Measurements from ENCODE around the gene DLGAP1.
"Not testable (repeated sequence)": the region's sequence is repeated elsewhere in the genome, so short reads cannot be mapped to it uniquely, and the experiment has no call there.

Gene DLGAP1

GRCh38 chr18:4455113-4455811 is at the start of gene DLGAP1:
Gene DLGAP1, minus strand, starts transcription at chr18:4455307.
- peak; percentile 31 for DNase-seq

- DNase-seq: not testable (repeated sequence)
Measured at GRCh38 chr18:4494703-4495284, 39.7 kb upstream of the DLGAP1 start.

GRCh38 chr18:4468511-4468910 is 13.4 kb upstream of the DLGAP1 start:
- DNase-seq: no peak

GRCh38 chr18:4454537-4455112 is 482 bp downstream of the DLGAP1 start:
- no peak for DNase-seq

GRCh38 chr18:4453874-4454536 is 1.1 kb downstream of the DLGAP1 start:
- no peak for DNase-seq

GRCh38 chr18:4453567-4453873 is 1.6 kb downstream of the DLGAP1 start:
- no peak for DNase-seq

GRCh38 chr18:4450065-4450658 is 4.9 kb downstream of the DLGAP1 start:
- DNase-seq: no peak

- DNase-seq: no peak
Measured at GRCh38 chr18:4445902-4446301, 9.2 kb downstream of the DLGAP1 start.

GRCh38 chr18:4444306-4444705 is 10.8 kb downstream of the DLGAP1 start:
- no peak for DNase-seq

- no peak for DNase-seq
Measured at GRCh38 chr18:4441098-4441497, 14.0 kb downstream of the DLGAP1 start.

- no peak for DNase-seq
Measured at GRCh38 chr18:4438938-4439337, 16.2 kb downstream of the DLGAP1 start.

GRCh38 chr18:4433717-4434116 is 21.4 kb downstream of the DLGAP1 start:
- no peak for DNase-seq

- no peak for DNase-seq
Measured at GRCh38 chr18:4430836-4431235, 24.3 kb downstream of the DLGAP1 start.

- no peak for DNase-seq
Measured at GRCh38 chr18:4417714-4418113, 37.4 kb downstream of the DLGAP1 start.

GRCh38 chr18:4416976-4417375 is 38.1 kb downstream of the DLGAP1 start:
- DNase-seq: no peak

GRCh38 chr18:4412286-4412685 is 42.8 kb downstream of the DLGAP1 start:
- DNase-seq: no peak

- no peak for DNase-seq
Measured at GRCh38 chr18:4406856-4407255, 48.3 kb downstream of the DLGAP1 start.

GRCh38 chr18:4405965-4406364 is 49.1 kb downstream of the DLGAP1 start:
- DNase-seq: no peak

GRCh38 chr18:4403836-4404235 is 51.3 kb downstream of the DLGAP1 start:
- no peak for DNase-seq

GRCh38 chr18:4400911-4401310 is 54.2 kb downstream of the DLGAP1 start:
- DNase-seq: no peak

GRCh38 chr18:4399929-4400328 is 55.2 kb downstream of the DLGAP1 start:
- no peak for DNase-seq

GRCh38 chr18:4394700-4395099 is 60.4 kb downstream of the DLGAP1 start:
- DNase-seq: no peak

- no peak for DNase-seq
Measured at GRCh38 chr18:4391859-4392258, 63.2 kb downstream of the DLGAP1 start.

- no peak for DNase-seq
Measured at GRCh38 chr18:4385876-4386275, 69.2 kb downstream of the DLGAP1 start.
